SK-N-SH treated with all-trans-retinoic acid at 6 μM for 48 hours (cell line): ENCODE measurements around the gene ANKRD13A.
"Not testable (repeated sequence)": the region's sequence is repeated elsewhere in the genome, so short reads cannot be mapped to it uniquely, and the experiment has no call there.

ENCODE experiments used
- ATAC-seq: fragments of 200-7000 bp; cut with Tn5 transposase; 3 replicates; pipeline ENCODE4 v1.9.1; 2020; ENCODE audit warnings: mild to moderate bottlenecking, moderate library complexity
- ARNTL ChIP-seq: fragments of 450-650 bp; formaldehyde crosslinking; IDR thresholded peaks from 2 replicates; pipeline ENCODE4 v1.5.0; 2020; ENCODE audit warnings: low read depth, mild to moderate bottlenecking, moderate library complexity, borderline replicate concordance
- CREB5 ChIP-seq: fragments of 250-450 bp; sonication (Bioruptor Pico); IDR thresholded peaks from 2 replicates; pipeline ENCODE4 v1.5.1; 2020; ENCODE audit warnings: low read depth, mild to moderate bottlenecking, moderate library complexity
- CSRNP3 ChIP-seq: fragments of 250-450 bp; sonication (Bioruptor Pico); IDR thresholded peaks from 2 replicates; pipeline ENCODE4 v1.5.1; 2021; ENCODE audit warnings: mild to moderate bottlenecking, moderate library complexity
- ESRRG ChIP-seq: fragments of 250-450 bp; sonication (Bioruptor Pico); IDR thresholded peaks from 2 replicates; pipeline ENCODE4 v1.6.1; 2021; ENCODE audit warnings: mild to moderate bottlenecking
- GLIS3 ChIP-seq: fragments of 250-450 bp; sonication (Bioruptor Pico); IDR thresholded peaks from 2 replicates; pipeline ENCODE4 v1.5.0; 2020; ENCODE audit warnings: mild to moderate bottlenecking, moderate library complexity
- ISL1 ChIP-seq: fragments of 250-450 bp; sonication (Bioruptor Pico); IDR thresholded peaks from 2 replicates; pipeline ENCODE4 v2.1.2; 2022; ENCODE audit warnings: mild to moderate bottlenecking, moderate library complexity
- OSR1 ChIP-seq: fragments of 250-450 bp; sonication (Bioruptor Pico); IDR thresholded peaks from 2 replicates; pipeline ENCODE4 v1.8.0; 2022; ENCODE audit warnings: moderate library complexity, mild to moderate bottlenecking, inconsistent platforms
- PATZ1 ChIP-seq: fragments of 250-450 bp; sonication (Bioruptor Pico); IDR thresholded peaks from 2 replicates; pipeline ENCODE4 v1.8.0; 2020; ENCODE audit warnings: mild to moderate bottlenecking, moderate library complexity, borderline replicate concordance
- PPARA ChIP-seq: fragments of 250-450 bp; sonication (Bioruptor Pico); IDR thresholded peaks from 2 replicates; pipeline ENCODE4 v1.5.0; 2020; ENCODE audit warnings: mild to moderate bottlenecking, borderline replicate concordance
- RARB ChIP-seq: fragments of 250-450 bp; sonication (Bioruptor Pico); IDR thresholded peaks from 2 replicates; pipeline ENCODE4 v1.8.0; 2021; ENCODE audit warnings: mild to moderate bottlenecking, moderate library complexity
- SNAI2 ChIP-seq: fragments of 250-450 bp; sonication (Bioruptor Pico); IDR thresholded peaks from 2 replicates; pipeline ENCODE4 v1.5.0; 2020; ENCODE audit warnings: mild to moderate bottlenecking, moderate library complexity
- TCF4 ChIP-seq: fragments of 250-450 bp; sonication (Bioruptor Pico); IDR thresholded peaks from 2 replicates; pipeline ENCODE4 v1.8.0; 2021; ENCODE audit warnings: mild to moderate bottlenecking, moderate library complexity, borderline replicate concordance
- ZFP3 ChIP-seq: fragments of 250-450 bp; sonication (Bioruptor Pico); IDR thresholded peaks from 2 replicates; pipeline ENCODE4 v1.5.0; 2020; ENCODE audit warnings: mild to moderate bottlenecking, moderate library complexity
- ZFP30 ChIP-seq: fragments of 450-650 bp; formaldehyde crosslinking; IDR thresholded peaks from 2 replicates; pipeline ENCODE4 v1.5.0; 2022; ENCODE audit warnings: mild to moderate bottlenecking, moderate library complexity
- ZNF565 ChIP-seq: fragments of 450-650 bp; formaldehyde crosslinking; conservative IDR thresholded peaks from 2 replicates; pipeline ENCODE4 v1.5.0; 2020; ENCODE audit warnings: low read depth, mild to moderate bottlenecking, moderate library complexity
- ZNF70 ChIP-seq: fragments of 450-650 bp; formaldehyde crosslinking; IDR thresholded peaks from 2 replicates; pipeline ENCODE4 v1.5.0; 2020; ENCODE audit warnings: mild to moderate bottlenecking, moderate library complexity
- ZNF8 ChIP-seq: fragments of 450-650 bp; formaldehyde crosslinking; IDR thresholded peaks from 2 replicates; pipeline ENCODE4 v1.5.0; 2020; ENCODE audit warnings: mild to moderate bottlenecking, moderate library complexity

ANKRD13A gene

GRCh38 chr12:110075880-110076279, 76.7 kb downstream of the ANKRD13A start (continued):
- TF ChIP-seq ZNF565 (CRISPR knock-in tag) (no peak), TCF4 (CRISPR knock-in tag) (no peak)

GRCh38 chr12:110077800-110078199, 78.6 kb downstream of the ANKRD13A start:
- TF ChIP-seq ZFP30 (no peak), RARB (no peak), ESRRG (no peak), CREB5 (CRISPR knock-in tag) (no peak)
- no peak for ATAC-seq

GRCh38 chr12:110079477-110080400, 80.5 kb downstream of the ANKRD13A start:
- ATAC-seq: no peak
- TF ChIP-seq CREB5 (CRISPR knock-in tag): no peak
- TF ChIP-seq OSR1 (CRISPR knock-in tag): no peak
- no peak for TF ChIP-seq ZNF8
- TF ChIP-seq ARNTL (CRISPR knock-in tag): no peak
- no peak for TF ChIP-seq GLIS3 (CRISPR knock-in tag)
- TF ChIP-seq ESRRG: no peak
- TF ChIP-seq RARB: no peak
- TF ChIP-seq ZNF70 (CRISPR knock-in tag): no peak

- TF ChIP-seq GLIS3 (CRISPR knock-in tag) (no peak), PATZ1 (CRISPR knock-in tag) (no peak)
- TF ChIP-seq, all 23 proteins: peak for 0
Observed at GRCh38 chr12:110080410-110080809, 81.2 kb downstream of the ANKRD13A start.

GRCh38 chr12:110084314-110085015, 85.2 kb downstream of the ANKRD13A start:
- no peak for TF ChIP-seq ZFP3 (CRISPR knock-in tag)
- no peak for TF ChIP-seq PPARA (CRISPR knock-in tag)
- TF ChIP-seq PATZ1 (CRISPR knock-in tag): no peak
- TF ChIP-seq ESRRG: no peak
- TF ChIP-seq ZFP30: no peak
- no peak for TF ChIP-seq ISL1 (CRISPR knock-in tag)
- TF ChIP-seq OSR1 (CRISPR knock-in tag): no peak
- TF ChIP-seq CSRNP3 (CRISPR knock-in tag): no peak
- TF ChIP-seq SNAI2 (CRISPR knock-in tag): no peak
- no peak for ATAC-seq

More at GRCh38 chr12:110080410-110080809, 81.2 kb downstream of the ANKRD13A start:
- no peak for ATAC-seq

- ATAC-seq: not testable (repeated sequence)
Observed at GRCh38 chr12:110088216-110088615, 89.0 kb downstream of the ANKRD13A start.
